Measurements from ENCODE around the gene FKBP1A.

GRCh38 chr20:1377984-1378734 lies 14.7 kb downstream of the FKBP1A start:
- TF ChIP-seq POLR2A (IDR thresholded peaks at IDR 0.05; ENCODE audit: low read length) (no peak), GATA1 (IDR thresholded peaks at IDR 0.05; ENCODE audit: low read depth, low read length) (no peak)
